T-helper 2 cell treated with Interferon-gamma antibody and Interleukin-4, amounts not matched to agents 5 μg/mL and 100 μg/mL, for 36 hours (primary cell): ENCODE data around the gene IQCB1.
"Not testable (repeated sequence)": the region's sequence is repeated elsewhere in the genome, so short reads cannot be mapped to it uniquely, and the experiment has no call there.

Source experiments
- DNase-seq: peaks from one replicate; pipeline ENCODE4 v3.0.0; 2021; ENCODE audit warnings: low spot score
- H3K27ac Mint-ChIP-seq: one replicate; pipeline ENCODE4 v1.8.0; 2021; ENCODE audit warnings: mild to moderate bottlenecking, mixed read lengths
- H3K27me3 Mint-ChIP-seq: one replicate; pipeline ENCODE4 v1.8.0; 2021; ENCODE audit warnings: low read depth, mixed read lengths
- H3K36me3 Mint-ChIP-seq: one replicate; pipeline ENCODE4 v1.8.0; 2021; ENCODE audit warnings: low read depth, mixed read lengths
- H3K4me1 Mint-ChIP-seq: one replicate; pipeline ENCODE4 v1.8.0; 2021; ENCODE audit warnings: low read depth, mixed read lengths
- H3K4me3 Mint-ChIP-seq: one replicate; pipeline ENCODE4 v1.8.0; 2022; ENCODE audit warnings: mild to moderate bottlenecking, moderate library complexity, mixed read lengths
- H3K9me3 Mint-ChIP-seq: one replicate; pipeline ENCODE4 v1.8.0; 2021; ENCODE audit warnings: mixed read lengths

IQCB1 gene

DNA sequence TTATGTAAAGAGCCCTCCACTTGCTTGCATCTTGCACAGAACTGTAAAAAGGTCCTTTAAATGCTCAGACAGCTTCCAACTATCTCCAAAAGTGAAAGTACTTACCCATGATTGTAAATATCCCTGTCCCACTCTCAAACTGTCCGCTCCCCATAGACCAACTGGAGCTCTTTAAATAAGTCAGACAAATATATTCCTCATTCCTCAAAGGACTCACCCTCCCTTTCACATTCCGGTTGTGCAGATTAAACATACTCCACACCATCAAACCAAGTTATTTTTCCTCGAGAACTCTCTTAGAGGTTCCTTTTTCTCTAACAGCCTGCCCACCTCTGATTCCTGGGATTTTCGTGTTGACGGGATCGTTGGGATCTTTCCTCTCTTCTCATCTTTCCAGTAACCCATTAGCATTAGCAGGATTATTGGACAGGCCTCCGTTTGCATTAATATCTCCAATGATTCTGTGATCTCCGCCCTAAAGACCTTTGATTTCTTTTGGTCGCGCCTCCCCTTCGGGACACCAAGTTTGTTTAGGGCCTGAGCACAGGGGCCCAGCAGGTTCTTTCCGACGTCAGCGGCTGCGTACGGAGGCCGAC lies 86.1 kb downstream of the IQCB1 start:
- Mint-ChIP-seq H3K27ac (no peak overlapping the region), H3K4me1 (peaks cover 9% of the 10 kb centered on the region), H3K27me3 (peaks cover 15% of the 10 kb centered on the region), H3K36me3 (no peaks in the 10 kb centered on the region), H3K9me3 (no peaks in the 10 kb centered on the region), H3K4me3 (no peak overlapping the region)
- no peak for DNase-seq

- Mint-ChIP-seq H3K36me3 (peaks cover 4% of the 10 kb centered on the region), H3K4me1 (peaks cover 9% of the 10 kb centered on the region), H3K4me3 (no peak overlapping the region), H3K27ac (no peak overlapping the region), H3K27me3 (peaks cover 13% of the 10 kb centered on the region), H3K9me3 (no peaks in the 10 kb centered on the region)
- no peak for DNase-seq
These were observed 86.9 kb downstream of the IQCB1 start for GRCh38 chr3:121747976-121748375.

- peaks cover 29% of the 10 kb centered on the region for H3K36me3 Mint-ChIP-seq
These were observed 91.8 kb downstream of the IQCB1 start for GRCh38 chr3:121743106-121743505.

DNA sequence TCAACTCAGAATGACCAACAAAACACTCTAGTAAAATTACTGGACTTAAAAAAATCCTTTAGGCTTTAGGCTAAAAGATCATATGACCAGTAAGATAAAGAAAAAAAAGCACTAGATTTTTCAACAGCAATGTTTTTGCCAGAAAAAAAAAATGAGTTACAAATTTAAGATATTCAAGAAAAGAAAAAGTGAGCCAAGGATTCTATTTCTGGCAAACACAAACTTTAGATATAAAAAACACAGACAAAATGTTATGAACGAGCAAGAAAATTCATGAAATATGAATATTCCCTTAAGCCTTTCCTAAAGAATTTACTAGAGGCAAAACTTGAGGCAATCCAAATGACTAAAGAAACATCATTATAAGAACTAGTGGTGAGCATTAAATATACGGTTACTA lies 94.0 kb downstream of the IQCB1 start:
- Mint-ChIP-seq H3K4me3 (no peak overlapping the region), H3K4me1 (peaks cover 12% of the 10 kb centered on the region), H3K27ac (no peak overlapping the region), H3K27me3 (no peaks in the 10 kb centered on the region), H3K9me3 (no peaks in the 10 kb centered on the region), H3K36me3 (peaks cover 33% of the 10 kb centered on the region)
- DNase-seq = no peak

More at GRCh38 chr3:121743106-121743505, 91.8 kb downstream of the IQCB1 start:
- not testable (repeated sequence) for H3K4me3 Mint-ChIP-seq, DNase-seq, H3K9me3 Mint-ChIP-seq, H3K27ac Mint-ChIP-seq, H3K27me3 Mint-ChIP-seq
- H3K4me1 Mint-ChIP-seq = peaks cover 11% of the 10 kb centered on the region

DNA sequence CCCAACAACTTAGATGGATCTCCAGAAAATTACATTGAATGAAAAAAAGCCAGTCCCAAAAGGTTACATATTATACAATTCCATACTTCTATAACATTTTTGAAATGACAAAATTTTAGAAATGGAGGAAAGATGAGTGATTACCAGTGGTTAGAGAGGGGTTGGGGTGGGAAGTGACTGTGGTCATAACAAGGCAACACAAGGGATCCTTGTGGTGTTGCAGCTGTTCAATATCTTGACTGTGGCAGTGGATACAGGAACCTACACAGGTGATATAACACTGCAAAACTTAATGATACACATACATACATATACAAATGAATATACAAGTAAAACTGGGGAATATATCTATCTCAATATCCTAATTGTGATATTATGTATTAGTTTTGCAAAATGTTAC lies 95.0 kb downstream of the IQCB1 start:
- peaks cover 33% of the 10 kb centered on the region for H3K36me3 Mint-ChIP-seq
- no peaks in the 10 kb centered on the region for H3K9me3 Mint-ChIP-seq
- DNase-seq = no peak
- H3K4me1 Mint-ChIP-seq = peaks cover 20% of the 10 kb centered on the region
- H3K27me3 Mint-ChIP-seq = no peaks in the 10 kb centered on the region
- H3K4me3 Mint-ChIP-seq = no peak overlapping the region
- no peak overlapping the region for H3K27ac Mint-ChIP-seq

- Mint-ChIP-seq H3K9me3 (no peaks in the 10 kb centered on the region), H3K36me3 (peaks cover 28% of the 10 kb centered on the region), H3K4me1 (peaks cover 26% of the 10 kb centered on the region), H3K27ac (no peak overlapping the region), H3K27me3 (no peaks in the 10 kb centered on the region), H3K4me3 (no peak overlapping the region)
- no peak for DNase-seq
These were observed 97.2 kb downstream of the IQCB1 start for GRCh38 chr3:121737644-121738043.

DNA sequence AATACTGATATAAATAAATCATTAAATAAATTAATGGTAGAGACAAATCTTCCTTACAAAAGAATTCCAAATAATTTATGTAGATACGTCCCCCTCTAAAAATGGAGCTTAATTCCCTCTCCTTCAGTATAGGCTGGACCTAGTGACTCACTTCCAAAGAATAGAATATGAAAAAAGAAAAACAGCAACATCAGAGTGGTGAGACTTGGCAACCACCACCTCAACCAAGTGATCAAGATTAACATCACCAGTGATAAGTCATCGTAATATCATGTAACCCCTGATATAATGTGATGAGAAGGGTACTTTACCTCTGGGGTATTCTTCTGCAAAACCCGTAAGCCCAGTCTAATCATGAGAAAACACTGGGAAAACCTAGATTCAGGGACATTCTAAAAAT lies 98.7 kb downstream of the IQCB1 start:
- DNase-seq = no peak
- Mint-ChIP-seq H3K4me3 (no peak overlapping the region), H3K27me3 (no peaks in the 10 kb centered on the region), H3K9me3 (no peaks in the 10 kb centered on the region), H3K36me3 (peaks cover 19% of the 10 kb centered on the region), H3K27ac (no peak overlapping the region), H3K4me1 (peaks cover 26% of the 10 kb centered on the region)

DNA sequence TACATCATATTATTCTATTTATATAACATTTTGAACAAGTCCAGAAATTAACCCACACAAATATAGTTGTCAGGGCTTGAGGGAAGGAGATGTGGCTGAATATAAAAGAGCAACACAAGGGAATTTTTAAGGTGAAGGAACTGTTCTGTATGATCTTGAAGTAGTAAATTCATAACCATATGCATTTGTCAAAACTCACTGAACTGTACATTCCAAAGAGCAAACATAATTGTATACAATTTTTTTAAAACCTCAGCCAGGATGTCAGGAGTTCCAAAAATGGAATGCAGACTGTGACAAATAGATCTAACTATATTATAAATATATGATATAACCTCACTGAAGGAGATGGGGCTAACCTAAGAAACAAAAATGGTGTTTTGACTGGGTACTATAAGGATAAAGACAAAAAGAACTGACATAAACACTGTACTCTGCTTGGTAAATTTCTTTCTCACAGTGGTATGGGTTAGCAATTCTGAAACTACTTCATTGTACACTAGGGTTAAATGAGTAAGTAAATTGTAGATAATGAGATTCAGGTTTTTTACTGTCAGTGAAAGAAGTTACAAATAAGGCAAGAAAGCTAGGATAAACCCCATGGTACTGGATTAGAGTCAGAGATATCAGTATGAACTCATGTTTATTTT lies 99.7 kb downstream of the IQCB1 start:
- Mint-ChIP-seq H3K27me3 (no peaks in the 10 kb centered on the region), H3K4me1 (peaks cover 26% of the 10 kb centered on the region), H3K36me3 (peaks cover 18% of the 10 kb centered on the region), H3K9me3 (no peaks in the 10 kb centered on the region), H3K27ac (no peak overlapping the region), H3K4me3 (no peak overlapping the region)
- DNase-seq = no peak

DNA sequence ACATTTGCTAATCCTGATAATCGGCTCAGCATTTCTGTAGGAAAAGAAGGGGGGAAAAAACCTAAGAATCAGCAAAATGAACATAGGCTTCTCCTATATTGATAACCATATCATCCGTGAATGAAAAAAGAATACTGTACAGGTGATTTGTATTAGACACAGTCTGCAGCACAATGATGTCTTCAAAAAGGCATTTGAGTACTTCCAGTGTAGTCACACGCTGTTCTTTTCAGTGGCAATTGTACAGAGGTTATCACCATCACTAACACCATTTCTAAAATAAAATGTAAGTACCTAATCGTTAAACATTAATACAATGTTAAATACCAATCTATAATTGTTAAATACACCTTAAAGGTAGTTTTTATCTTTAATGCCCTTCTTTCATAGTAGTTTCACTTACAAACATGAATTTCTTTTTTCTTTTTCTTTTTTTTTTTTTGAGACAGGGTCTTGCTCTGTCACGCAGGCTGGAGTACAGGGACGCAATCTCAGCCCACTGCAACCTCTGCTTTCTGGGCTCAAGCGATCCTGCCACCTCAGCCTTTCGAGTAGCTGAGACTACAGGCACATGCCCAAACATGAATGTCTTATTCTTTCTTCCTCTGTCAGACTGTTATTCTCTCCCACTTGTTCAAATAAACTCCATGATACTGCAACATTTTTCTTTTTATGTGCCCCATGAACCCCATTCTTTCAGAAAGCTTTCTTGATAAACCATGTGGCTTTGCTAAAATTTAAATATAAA lies 103.7 kb downstream of the IQCB1 start:
- no peaks in the 10 kb centered on the region for H3K27me3 Mint-ChIP-seq
- no peak overlapping the region for H3K4me3 Mint-ChIP-seq
- peaks cover 26% of the 10 kb centered on the region for H3K36me3 Mint-ChIP-seq
- peaks cover 18% of the 10 kb centered on the region for H3K4me1 Mint-ChIP-seq
- H3K9me3 Mint-ChIP-seq = no peaks in the 10 kb centered on the region
- DNase-seq = no peak
- no peak overlapping the region for H3K27ac Mint-ChIP-seq

GRCh38 chr3:121724130-121724529 lies 110.7 kb downstream of the IQCB1 start:
- H3K4me1 Mint-ChIP-seq = peaks cover 18% of the 10 kb centered on the region
- H3K9me3 Mint-ChIP-seq = no peaks in the 10 kb centered on the region
- no peak overlapping the region for H3K27ac Mint-ChIP-seq
- no peak for DNase-seq
- H3K4me3 Mint-ChIP-seq = no peak overlapping the region
- peaks cover 71% of the 10 kb centered on the region for H3K36me3 Mint-ChIP-seq
- no peaks in the 10 kb centered on the region for H3K27me3 Mint-ChIP-seq

DNA sequence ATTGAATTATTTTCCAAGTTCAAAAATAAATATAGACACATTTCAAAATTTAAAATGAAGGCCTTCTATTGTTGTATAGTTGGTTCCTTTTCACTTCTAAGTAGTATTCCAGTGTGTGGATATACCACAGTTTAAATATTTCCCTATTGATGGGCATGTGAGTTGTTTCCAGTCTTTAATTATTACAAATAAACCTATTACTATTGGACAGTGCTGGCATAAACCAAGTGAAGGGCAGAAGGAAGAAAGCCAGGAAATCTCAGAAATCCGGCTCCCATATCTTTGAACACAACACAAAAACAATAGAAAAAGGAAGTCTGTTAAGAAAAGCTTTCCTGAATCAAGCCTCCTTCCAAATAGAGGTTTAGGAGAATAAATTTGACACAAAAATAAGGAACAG lies 111.4 kb downstream of the IQCB1 start:
- Mint-ChIP-seq H3K27me3 (no peaks in the 10 kb centered on the region), H3K4me1 (peaks cover 20% of the 10 kb centered on the region), H3K9me3 (no peaks in the 10 kb centered on the region), H3K27ac (no peak overlapping the region), H3K4me3 (no peak overlapping the region), H3K36me3 (peaks cover 69% of the 10 kb centered on the region)
- no peak for DNase-seq

DNA sequence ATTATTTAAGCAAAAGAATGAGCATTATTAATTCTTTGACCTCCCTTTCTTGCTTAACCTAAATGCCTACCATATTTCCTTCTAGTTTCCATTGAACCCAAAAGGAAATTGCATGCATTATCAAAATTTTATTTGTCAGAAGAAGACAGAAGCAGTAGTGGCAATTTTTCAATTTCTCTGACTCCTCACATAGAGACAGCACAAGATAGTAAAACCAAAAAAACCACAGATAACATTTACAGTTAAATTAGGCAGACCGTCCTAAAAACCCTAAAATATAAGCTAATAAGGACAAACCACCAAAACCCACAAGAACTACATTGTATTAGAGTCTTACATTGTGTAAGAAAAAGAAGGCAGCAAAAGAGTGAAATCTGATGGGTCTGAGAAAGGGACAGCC lies 112.4 kb downstream of the IQCB1 start:
- DNase-seq = no peak
- Mint-ChIP-seq H3K27me3 (no peaks in the 10 kb centered on the region), H3K4me1 (peaks cover 24% of the 10 kb centered on the region), H3K9me3 (no peaks in the 10 kb centered on the region), H3K4me3 (no peak overlapping the region), H3K36me3 (peaks cover 71% of the 10 kb centered on the region), H3K27ac (no peak overlapping the region)

DNA sequence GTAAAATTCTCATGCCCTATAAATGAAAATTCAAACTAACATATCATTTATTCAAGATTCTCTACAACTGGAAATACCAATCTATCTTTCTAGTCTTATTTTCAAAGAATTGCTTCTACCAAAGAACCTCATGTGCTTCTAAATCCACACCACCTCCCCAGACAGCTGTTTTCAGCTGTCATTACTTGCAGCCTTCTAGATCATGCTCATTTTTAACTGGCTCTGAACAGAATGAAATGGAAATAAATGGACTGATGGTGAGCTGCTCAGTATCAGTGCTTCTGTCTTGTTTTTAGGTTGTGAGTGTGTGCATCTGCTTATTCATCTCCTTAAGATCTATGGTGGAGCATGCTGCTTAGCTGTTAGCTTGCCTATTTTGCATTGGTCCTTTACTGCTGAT lies 114.7 kb downstream of the IQCB1 start:
- Mint-ChIP-seq H3K4me3 (no peak overlapping the region), H3K4me1 (peaks cover 27% of the 10 kb centered on the region), H3K27me3 (no peaks in the 10 kb centered on the region), H3K9me3 (no peaks in the 10 kb centered on the region), H3K27ac (peak overlapping the region; percentile 17), H3K36me3 (peaks cover 75% of the 10 kb centered on the region)
- no peak for DNase-seq
